HCT116 (cell line): ENCODE data around the gene OR2AG1.

Experiments used
- CEBPB ChIP-seq: IDR thresholded peaks from 2 replicates; pipeline ENCODE4 v1.6.1; 2012; ENCODE audit warnings: low read depth
- EGR1 ChIP-seq: IDR thresholded peaks from 2 replicates; pipeline ENCODE4 v1.6.1; 2012; ENCODE audit warnings: low read depth
- EZH2 ChIP-seq: fragments of 200-600 bp; sonication (generic); IDR thresholded peaks from 2 replicates; pipeline ENCODE4 v1.6.1; 2017; ENCODE audit warnings: antibody characterized with exemption, mixed run types
- EZH2phosphoT487 ChIP-seq: fragments of 200-600 bp; IDR thresholded peaks from 2 replicates; pipeline ENCODE4 v1.6.1; 2018; ENCODE audit warnings: antibody characterized with exemption, borderline replicate concordance
- FOSL1 ChIP-seq: IDR thresholded peaks from 2 replicates; pipeline ENCODE4 v1.6.1; 2012; ENCODE audit warnings: low read depth
- JUND ChIP-seq: IDR thresholded peaks from 2 replicates; pipeline ENCODE4 v1.6.1; 2012
- POLR2A ChIP-seq: IDR thresholded peaks from 2 replicates; pipeline ENCODE4 v1.7.0; 2011; ENCODE audit warnings: borderline replicate concordance; ENCODE audit not compliant: insufficient read depth, insufficient read length; ENCODE audit errors: extremely low read depth
- POLR2AphosphoS5 ChIP-seq: IDR thresholded peaks from 2 replicates; pipeline ENCODE4 v1.6.1; 2011; ENCODE audit warnings: mild to moderate bottlenecking, low read depth, low read length, moderate library complexity
- RAD21 ChIP-seq: IDR thresholded peaks from 2 replicates; pipeline ENCODE4 v1.6.1; 2012; ENCODE audit warnings: low read depth, mild to moderate bottlenecking
- YY1 ChIP-seq: IDR thresholded peaks from 2 replicates; pipeline ENCODE4 v1.6.1; 2011; ENCODE audit warnings: low read length, low read depth, moderate library complexity, mild to moderate bottlenecking; ENCODE audit not compliant: insufficient replicate concordance; ENCODE audit errors: extremely low read depth
- ZNF274 ChIP-seq: fragments of 200-500 bp; sonication (Bioruptor generic); IDR thresholded peaks from 2 replicates; pipeline ENCODE4 v1.6.1; 2014; ENCODE audit warnings: mild to moderate bottlenecking, low read depth, low read length, inconsistent platforms
- TF ChIP-seq, protein P1 (sequence below), 3 experiments: fragments of 200-600 bp in 1 of 3; sonication (generic) in 1 of 3; IDR thresholded peaks in 2 of 3; conservative IDR thresholded peaks in 1 of 3; 2 replicates each; pipeline ENCODE4 v1.5.1; 2012 to 2017; ENCODE audit warnings: low read depth in 2 of 3, low read length in 2 of 3, antibody characterized with exemption in 1 of 3, borderline replicate concordance in 1 of 3, control low read depth in 1 of 3, mild to moderate bottlenecking in 1 of 3, mixed read lengths in 1 of 3, mixed run types in 1 of 3, moderate library complexity in 1 of 3; ENCODE audit not compliant: insufficient read depth in 1 of 3
- TF ChIP-seq, protein P2 (sequence below): IDR thresholded peaks from 2 replicates; pipeline ENCODE4 v1.6.1; 2012; ENCODE audit warnings: low read depth
- TF ChIP-seq, protein P3 (sequence below): IDR thresholded peaks from 2 replicates; pipeline ENCODE4 v1.6.1; 2012

DNA sequence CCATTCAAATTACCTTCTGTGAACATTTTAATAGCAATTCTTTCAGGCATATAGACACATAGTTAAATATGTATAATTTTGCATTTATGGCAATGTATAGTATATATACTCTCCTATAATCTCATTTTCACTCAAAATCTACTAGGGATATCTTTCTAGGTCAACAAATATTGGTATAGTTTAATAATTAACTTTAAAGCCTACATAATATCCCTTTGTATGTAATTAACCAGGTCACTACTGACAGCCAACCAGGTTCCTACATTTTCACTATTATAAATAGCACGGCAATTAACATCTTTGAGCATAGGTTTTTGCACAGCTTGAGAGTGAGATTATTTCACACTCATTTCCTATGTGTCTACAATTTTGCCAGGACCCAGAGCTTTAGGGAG is 26.9 kb upstream of the OR2AG1 start:
- no peak for TF ChIP-seq POLR2AphosphoS5
- TF ChIP-seq, protein P1, sequence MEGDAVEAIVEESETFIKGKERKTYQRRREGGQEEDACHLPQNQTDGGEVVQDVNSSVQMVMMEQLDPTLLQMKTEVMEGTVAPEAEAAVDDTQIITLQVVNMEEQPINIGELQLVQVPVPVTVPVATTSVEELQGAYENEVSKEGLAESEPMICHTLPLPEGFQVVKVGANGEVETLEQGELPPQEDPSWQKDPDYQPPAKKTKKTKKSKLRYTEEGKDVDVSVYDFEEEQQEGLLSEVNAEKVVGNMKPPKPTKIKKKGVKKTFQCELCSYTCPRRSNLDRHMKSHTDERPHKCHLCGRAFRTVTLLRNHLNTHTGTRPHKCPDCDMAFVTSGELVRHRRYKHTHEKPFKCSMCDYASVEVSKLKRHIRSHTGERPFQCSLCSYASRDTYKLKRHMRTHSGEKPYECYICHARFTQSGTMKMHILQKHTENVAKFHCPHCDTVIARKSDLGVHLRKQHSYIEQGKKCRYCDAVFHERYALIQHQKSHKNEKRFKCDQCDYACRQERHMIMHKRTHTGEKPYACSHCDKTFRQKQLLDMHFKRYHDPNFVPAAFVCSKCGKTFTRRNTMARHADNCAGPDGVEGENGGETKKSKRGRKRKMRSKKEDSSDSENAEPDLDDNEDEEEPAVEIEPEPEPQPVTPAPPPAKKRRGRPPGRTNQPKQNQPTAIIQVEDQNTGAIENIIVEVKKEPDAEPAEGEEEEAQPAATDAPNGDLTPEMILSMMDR (IDR thresholded peaks at IDR 0.05 in 2 of 3, conservative IDR thresholded peaks at IDR 0.05 in 1 of 3; ENCODE audit: borderline replicate concordance in 1 of 3, insufficient read depth in 1 of 3, low read depth in 2 of 3, low read length in 2 of 3) = no peak
- TF ChIP-seq FOSL1 = no peak
- TF ChIP-seq RAD21 = no peak
- TF ChIP-seq, protein P2, sequence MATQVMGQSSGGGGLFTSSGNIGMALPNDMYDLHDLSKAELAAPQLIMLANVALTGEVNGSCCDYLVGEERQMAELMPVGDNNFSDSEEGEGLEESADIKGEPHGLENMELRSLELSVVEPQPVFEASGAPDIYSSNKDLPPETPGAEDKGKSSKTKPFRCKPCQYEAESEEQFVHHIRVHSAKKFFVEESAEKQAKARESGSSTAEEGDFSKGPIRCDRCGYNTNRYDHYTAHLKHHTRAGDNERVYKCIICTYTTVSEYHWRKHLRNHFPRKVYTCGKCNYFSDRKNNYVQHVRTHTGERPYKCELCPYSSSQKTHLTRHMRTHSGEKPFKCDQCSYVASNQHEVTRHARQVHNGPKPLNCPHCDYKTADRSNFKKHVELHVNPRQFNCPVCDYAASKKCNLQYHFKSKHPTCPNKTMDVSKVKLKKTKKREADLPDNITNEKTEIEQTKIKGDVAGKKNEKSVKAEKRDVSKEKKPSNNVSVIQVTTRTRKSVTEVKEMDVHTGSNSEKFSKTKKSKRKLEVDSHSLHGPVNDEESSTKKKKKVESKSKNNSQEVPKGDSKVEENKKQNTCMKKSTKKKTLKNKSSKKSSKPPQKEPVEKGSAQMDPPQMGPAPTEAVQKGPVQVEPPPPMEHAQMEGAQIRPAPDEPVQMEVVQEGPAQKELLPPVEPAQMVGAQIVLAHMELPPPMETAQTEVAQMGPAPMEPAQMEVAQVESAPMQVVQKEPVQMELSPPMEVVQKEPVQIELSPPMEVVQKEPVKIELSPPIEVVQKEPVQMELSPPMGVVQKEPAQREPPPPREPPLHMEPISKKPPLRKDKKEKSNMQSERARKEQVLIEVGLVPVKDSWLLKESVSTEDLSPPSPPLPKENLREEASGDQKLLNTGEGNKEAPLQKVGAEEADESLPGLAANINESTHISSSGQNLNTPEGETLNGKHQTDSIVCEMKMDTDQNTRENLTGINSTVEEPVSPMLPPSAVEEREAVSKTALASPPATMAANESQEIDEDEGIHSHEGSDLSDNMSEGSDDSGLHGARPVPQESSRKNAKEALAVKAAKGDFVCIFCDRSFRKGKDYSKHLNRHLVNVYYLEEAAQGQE = no peak
- no peak for TF ChIP-seq POLR2A
- TF ChIP-seq, protein P3, sequence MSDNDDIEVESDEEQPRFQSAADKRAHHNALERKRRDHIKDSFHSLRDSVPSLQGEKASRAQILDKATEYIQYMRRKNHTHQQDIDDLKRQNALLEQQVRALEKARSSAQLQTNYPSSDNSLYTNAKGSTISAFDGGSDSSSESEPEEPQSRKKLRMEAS = no peak
- no peak for TF ChIP-seq EZH2
- TF ChIP-seq YY1 = no peak
- TF ChIP-seq CEBPB = no peak
- TF ChIP-seq ZNF274 = no peak
- no peak for TF ChIP-seq EZH2phosphoT487
- TF ChIP-seq JUND = no peak
- no peak for TF ChIP-seq EGR1
